GM12878 (cell line): ENCODE data around the gene MAD1L1. TPM values are rescaled to one million over a fixed set of nuclear protein-coding genes. Genes with fewer than 3 reads are reported as not detected.

Source experiments
- ATAC-seq: fragments of 200-7000 bp; cut with Tn5 transposase; 3 replicates; pipeline ENCODE4 v1.9.1; 2020; ENCODE audit warnings: mild to moderate bottlenecking, moderate library complexity
- BruUV-seq: library from RNA; stranded (reverse); fragments of 400-500 nt; replicated peaks from 2 replicates; lab custom pipeline; 2021; lab: Mats Ljungman, UMichigan
- CTCF ChIA-PET: fragments of 300-600 bp; sonication (Branson Sonifier 250); formaldehyde crosslinking; extraction: SDS; loops from one replicate; lab custom pipeline; 2021; ENCODE audit warnings: inconsistent platforms; lab: Yijun Ruan, JAX
- POLR2A ChIA-PET: fragments of 350-600 bp; formaldehyde crosslinking; extraction: SDS; loops from one replicate; lab custom pipeline; 2021; ENCODE audit warnings: inconsistent platforms; lab: Charles Lee
- RAD21 ChIA-PET: fragments of 300-600 bp; sonication (Branson Sonifier 250); formaldehyde crosslinking; loops from one replicate; lab custom pipeline; 2023; ENCODE audit warnings: antibody characterized with exemption; ENCODE audit not compliant: unreplicated experiment; lab: Charles Lee
- SMC1A ChIA-PET: fragments of 300-600 bp; sonication (Branson Sonifier 250); formaldehyde crosslinking; loops from one replicate; lab custom pipeline; 2023; ENCODE audit not compliant: unreplicated experiment, uncharacterized antibody; lab: Charles Lee
- DNase-seq: peaks from one replicate; pipeline ENCODE4 v3.0.0-alpha.2; 2011; ENCODE audit warnings: low read depth, low spot score
- FAIRE-seq: peaks from 3 replicates; lab custom pipeline; 2011; peaks lifted over from hg19 to GRCh38; lab: Jason Lieb, UNC
- H2AFZ ChIP-seq: 2 replicates; pipeline ENCODE4 v1.6.0; 2011; ENCODE audit warnings: low read depth, low read length, control low read depth; ENCODE audit not compliant: control insufficient read depth
- H3K27ac ChIP-seq: 2 replicates; pipeline ENCODE4 v1.5.1; 2011; ENCODE audit warnings: control low read depth; ENCODE audit not compliant: control insufficient read depth, insufficient read depth
- H3K27me3 ChIP-seq, 2 experiments: replicated peaks in 1 of 2; 2 replicates each; pipeline versions ENCODE4 v1.6.0 to v1.6.1; 2011; ENCODE audit warnings: low read length in 1 of 2; ENCODE audit not compliant: control insufficient read depth in 2 of 2, insufficient read depth in 2 of 2
- H3K36me3 ChIP-seq, 2 experiments: 2 replicates each; pipeline ENCODE4 v1.5.1; 2011; ENCODE audit warnings: low read length in 1 of 2; ENCODE audit not compliant: control insufficient read depth in 2 of 2, insufficient read depth in 2 of 2
- H3K4me1 ChIP-seq: 2 replicates; pipeline ENCODE4 v1.6.1; 2011; ENCODE audit warnings: mild to moderate bottlenecking, low read length, moderate library complexity, mixed read lengths; ENCODE audit not compliant: control insufficient read depth, insufficient read depth
- H3K4me2 ChIP-seq: 2 replicates; pipeline ENCODE4 v1.6.0; 2011; ENCODE audit warnings: control low read depth; ENCODE audit not compliant: control insufficient read depth, insufficient read depth
- H3K4me3 ChIP-seq: fragments of 200-600 bp; sonication (generic); 2 replicates; pipeline ENCODE4 v1.5.1; 2016
- H3K79me2 ChIP-seq: 2 replicates; pipeline ENCODE4 v1.6.0; 2011; ENCODE audit warnings: low read length; ENCODE audit not compliant: control insufficient read depth, insufficient read depth
- H3K9ac ChIP-seq: 2 replicates; pipeline ENCODE4 v1.8.0; 2011; ENCODE audit warnings: low read length, control low read depth, mixed read lengths; ENCODE audit not compliant: control insufficient read depth, insufficient read depth
- H3K9me3 ChIP-seq: replicated peaks from 3 replicates; pipeline ENCODE4 v1.5.1; 2011; ENCODE audit warnings: mild to moderate bottlenecking, low read length; ENCODE audit not compliant: control insufficient read depth, insufficient read depth
- H4K20me1 ChIP-seq: 2 replicates; pipeline ENCODE4 v1.6.0; 2011; ENCODE audit not compliant: control insufficient read depth, insufficient read depth
- CHD1 ChIP-seq: IDR thresholded peaks from 2 replicates; pipeline ENCODE4 v1.6.1; 2012; ENCODE audit warnings: low read depth, low read length, improper control_type of control experiment
- CHD4 ChIP-seq: fragments of 200-600 bp; sonication (generic); IDR thresholded peaks from 2 replicates; pipeline ENCODE4 v1.6.1; 2016; ENCODE audit warnings: mild to moderate bottlenecking
- EZH2 ChIP-seq: IDR thresholded peaks from 2 replicates; pipeline ENCODE4 v1.6.1; 2012; ENCODE audit warnings: low read depth, mild to moderate bottlenecking, control low read depth, inconsistent platforms, low read length, borderline replicate concordance; ENCODE audit not compliant: control insufficient read depth
- HDGF ChIP-seq: fragments of 450-650 bp; IDR thresholded peaks from 2 replicates; pipeline ENCODE4 v1.6.1; 2016; ENCODE audit warnings: antibody characterized with exemption
- IRF4 ChIP-seq: IDR thresholded peaks from 2 replicates; pipeline ENCODE4 v1.6.1; 2011; ENCODE audit warnings: low read depth, low read length
- MTA2 ChIP-seq: fragments of 450-650 bp; IDR thresholded peaks from 2 replicates; pipeline ENCODE4 v1.6.1; 2016; ENCODE audit warnings: low read depth, mild to moderate bottlenecking, moderate library complexity
- MTA3 ChIP-seq: IDR thresholded peaks from 2 replicates; pipeline ENCODE4 v1.6.1; 2012; ENCODE audit warnings: low read length, inconsistent platforms, borderline replicate concordance
- RUNX3 ChIP-seq: IDR thresholded peaks from 2 replicates; pipeline ENCODE4 v1.6.1; 2012; ENCODE audit warnings: low read length, inconsistent platforms
- SMARCA5 ChIP-seq: fragments of 450-650 bp; IDR thresholded peaks from 2 replicates; pipeline ENCODE4 v1.6.1; 2017; ENCODE audit warnings: mild to moderate bottlenecking
- SREBF2 ChIP-seq: IDR thresholded peaks from 2 replicates; pipeline ENCODE4 v1.6.1; 2012; ENCODE audit warnings: mild to moderate bottlenecking, low read length
- TAF1 ChIP-seq: IDR thresholded peaks from 2 replicates; pipeline ENCODE4 v1.6.1; 2011; ENCODE audit warnings: mild to moderate bottlenecking, low read depth, low read length, borderline replicate concordance
- TBL1XR1 ChIP-seq: IDR thresholded peaks from 2 replicates; pipeline ENCODE4 v1.6.1; 2012; ENCODE audit warnings: low read depth, low read length, improper control_type of control experiment
- TCF7 ChIP-seq: IDR thresholded peaks from 2 replicates; pipeline ENCODE4 v1.6.1; 2014; ENCODE audit warnings: antibody characterized with exemption, borderline replicate concordance
- ZNF24 ChIP-seq: fragments of 450-650 bp; IDR thresholded peaks from 2 replicates; pipeline ENCODE4 v1.6.1; 2017; ENCODE audit warnings: antibody characterized with exemption, mild to moderate bottlenecking
- ZNF274 ChIP-seq: IDR thresholded peaks from one replicate; pipeline ENCODE4 v1.8.0; 2011; ENCODE audit not compliant: insufficient read length, insufficient read depth
- ZSCAN29 ChIP-seq: fragments of 450-650 bp; IDR thresholded peaks from 2 replicates; pipeline ENCODE4 v1.6.1; 2017; ENCODE audit warnings: mild to moderate bottlenecking, moderate library complexity
- WGBS: methylation state at CpG from one replicate; pipeline ENCODE4 v1.1.6; 2016; ENCODE audit warnings: low lambda C conversion rate; ENCODE audit not compliant: insufficient replicate concordance, insufficient coverage; ENCODE audit errors: missing lambda C conversion rate; 5-methylcytosine and 5-hydroxymethylcytosine counted together
- in situ Hi-C: fragments of 300-500 bp; cut with MboI; formaldehyde crosslinking; loops from 9 replicates; pipeline ENCODE4 v1.14.3; 2018; ENCODE audit warnings: mixed read lengths
- intact Hi-C: fragments of 100-400 bp; cut with micrococcal nuclease; formaldehyde crosslinking; loops from one replicate; pipeline ENCODE4 v1.14.2; 2022; ENCODE audit not compliant: unreplicated experiment
- polyA plus RNA-seq, 11 experiments: library from polyadenylated mRNA; depleted of rRNA in 4 of 11; unstranded in 6 of 11; stranded (reverse) in 5 of 11; fragments of >200 nt; fragmentation: Nextera tagmentation in 4 of 11; fragmentation: Illumina TruSeq in 1 of 11; extraction: Ambion mirVana in 4 of 11; extraction: Trizol in 1 of 11; gene quantifications; 1 replicate in 1 of 11; 2 replicates in 10 of 11; pipeline versions ENCODE4 v1.2.1 to v1.2.3, GENCODE V29; 2011 to 2016; ENCODE audit warnings: inconsistent platforms in 2 of 11, missing spikeins in 2 of 11, low read depth in 1 of 11
- total RNA-seq, 4 experiments: library from RNA; depleted of rRNA in 3 of 4; stranded (reverse); fragments of >200 nt in 3 of 4; fragmentation: Illumina TruSeq in 1 of 4; extraction: Trizol in 1 of 4; gene quantifications; 2 replicates each; pipeline versions ENCODE4 v1.2.1 to v1.2.3, GENCODE V29; 2013 to 2021
- TF ChIP-seq, protein P1 (sequence below): IDR thresholded peaks from 2 replicates; pipeline ENCODE4 v1.6.1; 2012; ENCODE audit warnings: low read depth, low read length, improper control_type of control experiment

Gene MAD1L1
- total and polyA plus RNA-seq, 10 of the 15 experiments (the other 5 are each of a cell fraction or from before 2014, with no cell fraction given) = 2.2 to 76.8 (median 38.3) TPM

DNA sequence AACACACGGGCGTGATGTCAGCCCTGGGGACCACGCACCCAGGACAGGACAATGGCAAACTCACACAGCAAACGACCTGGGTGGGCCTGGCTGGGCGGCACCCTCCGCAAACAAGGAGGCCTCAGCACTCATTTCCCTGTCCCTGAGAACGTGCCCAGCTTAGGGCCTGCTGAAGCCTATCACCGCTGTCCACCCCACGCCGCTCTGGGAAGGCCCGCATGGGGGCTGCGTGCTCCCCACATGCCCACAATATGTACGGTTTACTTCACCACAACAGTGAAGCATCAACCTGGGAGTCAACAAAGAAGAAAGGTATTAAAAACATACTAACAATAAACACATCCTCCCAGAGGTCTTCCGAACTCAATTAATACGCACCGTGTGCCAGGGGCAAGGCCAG lies 12.2 kb downstream of the MAD1L1 start:
- ChIA-PET POLR2A (no interaction called here), RAD21 (no interaction called here)
- Histone ChIP-seq H3K4me1 (no peaks in the 10 kb centered on the region), H3K27ac (no peak overlapping the region), H3K36me3 (peaks cover 18 to 59% of the 10 kb centered on the region in 2 experiments)
- no peak for ATAC-seq
- TF ChIP-seq TBL1XR1 (no peak), SREBF2 (no peak), MTA2 (no peak), TCF7 (no peak)
- TF ChIP-seq, all 136 proteins: peak for 0
- no peak overlapping the region for H3K4me2 ChIP-seq
- H4K20me1 ChIP-seq = peaks cover 2% of the 10 kb centered on the region; the same call in 1 of the 2 replicates
- in situ Hi-C loops = no loop called here
- FAIRE-seq = no peak
- intact Hi-C loops = no loop called here
- H3K27me3 ChIP-seq = no peaks in the 10 kb centered on the region
- no TSS peak for BruUV-seq
- DNase-seq = no peak
- no peak overlapping the region for H3K9ac ChIP-seq
- SMC1A ChIA-PET = no interaction called here
- CTCF ChIA-PET = no interaction called here
- 91% methylated on average over 16 of the region's 16 CpGs for WGBS
- H2AFZ ChIP-seq = no peak overlapping the region
- no peaks in the 10 kb centered on the region for H3K79me2 ChIP-seq
- no peaks in the 10 kb centered on the region for H3K9me3 ChIP-seq
- H3K4me3 ChIP-seq = no peak overlapping the region

DNA sequence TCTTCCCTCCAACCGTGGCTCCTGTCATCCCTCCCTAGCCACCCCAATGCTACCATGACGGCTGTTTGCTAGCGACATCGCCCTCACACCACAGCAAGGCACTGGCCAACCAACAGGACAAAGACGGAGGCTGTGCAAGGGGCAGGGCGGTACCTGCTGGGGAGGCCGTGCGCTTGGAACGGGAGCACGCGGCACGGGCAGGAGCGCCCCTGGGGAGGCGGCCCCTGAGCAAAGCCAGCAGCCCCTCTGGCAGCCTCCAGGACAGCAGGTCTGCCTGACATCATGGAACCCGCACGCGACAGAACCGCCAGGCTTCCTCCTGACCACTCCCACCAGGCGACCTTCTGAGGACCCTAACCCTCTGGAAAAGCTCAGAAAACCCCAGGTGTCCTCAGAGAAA lies 12.7 kb downstream of the MAD1L1 start:
- no peak for DNase-seq
- ChIA-PET SMC1A (no interaction called here), RAD21 (no interaction called here), CTCF (no interaction called here), POLR2A (no interaction called here)
- no peak overlapping the region for H3K4me3 ChIP-seq
- H3K79me2 ChIP-seq = no peaks in the 10 kb centered on the region
- no peak overlapping the region for H3K4me2 ChIP-seq
- in situ Hi-C loops = no loop called here
- no peak overlapping the region for H2AFZ ChIP-seq
- H3K27ac ChIP-seq = no peak overlapping the region
- WGBS = 96% methylated on average over 14 of the region's 19 CpGs
- FAIRE-seq = no peak
- BruUV-seq = no TSS peak
- H3K9me3 ChIP-seq = no peaks in the 10 kb centered on the region
- peaks cover 2% of the 10 kb centered on the region; the same call in 1 of the 2 replicates for H4K20me1 ChIP-seq
- peaks cover 20 to 56% of the 10 kb centered on the region in 2 experiments for H3K36me3 ChIP-seq
- no peaks in the 10 kb centered on the region for H3K4me1 ChIP-seq
- intact Hi-C loops = no loop called here
- no peak for ATAC-seq
- no peak overlapping the region for H3K9ac ChIP-seq
- H3K27me3 ChIP-seq = no peaks in the 10 kb centered on the region
- no peak for TF ChIP-seq EZH2
- no peak for TF ChIP-seq CHD1
- no peak for TF ChIP-seq ZNF274
- TF ChIP-seq IRF4 = no peak
- no peak for TF ChIP-seq CHD4
- TF ChIP-seq HDGF = no peak
- TF ChIP-seq, protein P1, sequence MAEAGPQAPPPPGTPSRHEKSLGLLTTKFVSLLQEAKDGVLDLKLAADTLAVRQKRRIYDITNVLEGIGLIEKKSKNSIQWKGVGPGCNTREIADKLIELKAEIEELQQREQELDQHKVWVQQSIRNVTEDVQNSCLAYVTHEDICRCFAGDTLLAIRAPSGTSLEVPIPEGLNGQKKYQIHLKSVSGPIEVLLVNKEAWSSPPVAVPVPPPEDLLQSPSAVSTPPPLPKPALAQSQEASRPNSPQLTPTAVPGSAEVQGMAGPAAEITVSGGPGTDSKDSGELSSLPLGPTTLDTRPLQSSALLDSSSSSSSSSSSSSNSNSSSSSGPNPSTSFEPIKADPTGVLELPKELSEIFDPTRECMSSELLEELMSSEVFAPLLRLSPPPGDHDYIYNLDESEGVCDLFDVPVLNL = no peak
- no peak for TF ChIP-seq MTA3
- TF ChIP-seq ZNF24 = no peak
- TF ChIP-seq RUNX3 = no peak
- no peak for TF ChIP-seq TAF1
- no peak for TF ChIP-seq MTA2
- no peak for TF ChIP-seq SMARCA5
- no peak for TF ChIP-seq ZSCAN29
